PFSK-1 (cell line): ENCODE results near the gene EFEMP1.

Source experiments
- FOXP2 ChIP-seq: optimal IDR thresholded peaks from 2 replicates; pipeline ENCODE3; 2011; ENCODE audit warnings: borderline replicate concordance, control low read depth, inconsistent platforms; ENCODE audit not compliant: insufficient read depth; ENCODE audit errors: extremely low read length, extremely low read depth
- POLR2AphosphoS5 ChIP-seq: IDR thresholded peaks from 2 replicates; pipeline ENCODE4 v1.6.1; 2012; ENCODE audit warnings: low read depth, mild to moderate bottlenecking, control low read depth, low read length, moderate library complexity
- REST ChIP-seq, 2 experiments: IDR thresholded peaks; 2 replicates each; pipeline versions ENCODE4 v1.6.1 to v1.8.0; 2011 to 2012; ENCODE audit warnings: low read depth in 2 of 2, low read length in 2 of 2, control low read depth in 1 of 2, inconsistent platforms in 1 of 2, mild to moderate bottlenecking in 1 of 2, moderate library complexity in 1 of 2; ENCODE audit not compliant: insufficient read depth in 1 of 2
- SIN3A ChIP-seq: IDR thresholded peaks from 2 replicates; pipeline ENCODE4 v1.6.1; 2012; ENCODE audit warnings: mild to moderate bottlenecking, low read length, moderate library complexity, borderline replicate concordance; ENCODE audit not compliant: insufficient read depth
- TAF1 ChIP-seq: IDR thresholded peaks from 2 replicates; pipeline ENCODE4 v1.6.1; 2012; ENCODE audit warnings: low read length, control low read depth, borderline replicate concordance; ENCODE audit not compliant: insufficient read depth

The EFEMP1 gene

GRCh38 chr2:55932843-55933242 lies 9.3 kb upstream of the EFEMP1 start:
- no peak for TF ChIP-seq TAF1
- TF ChIP-seq POLR2AphosphoS5, result no peak
- TF ChIP-seq FOXP2, result no peak
- TF ChIP-seq REST (IDR thresholded peaks at IDR 0.05; ENCODE audit: insufficient read depth in 1 of 2, low read depth in 2 of 2, low read length in 2 of 2), result no peak
- TF ChIP-seq SIN3A, result no peak

- TF ChIP-seq FOXP2, result no peak
- TF ChIP-seq SIN3A, result no peak
- TF ChIP-seq TAF1, result no peak
- no peak for TF ChIP-seq POLR2AphosphoS5
- no peak for TF ChIP-seq REST (IDR thresholded peaks at IDR 0.05; ENCODE audit: insufficient read depth in 1 of 2, low read depth in 2 of 2, low read length in 2 of 2)
Measured at GRCh38 chr2:55931281-55931680, 7.7 kb upstream of the EFEMP1 start.

- TF ChIP-seq TAF1, result no peak
- no peak for TF ChIP-seq REST (IDR thresholded peaks at IDR 0.05; ENCODE audit: insufficient read depth in 1 of 2, low read depth in 2 of 2, low read length in 2 of 2)
- no peak for TF ChIP-seq SIN3A
- TF ChIP-seq POLR2AphosphoS5, result no peak
- no peak for TF ChIP-seq FOXP2
Measured at GRCh38 chr2:55929476-55929875, 5.9 kb upstream of the EFEMP1 start.

- TF ChIP-seq FOXP2 (no peak), SIN3A (no peak), TAF1 (no peak)
Measured at GRCh38 chr2:55926974-55927373, 3.4 kb upstream of the EFEMP1 start.

GRCh38 chr2:55926246-55926645 lies 2.7 kb upstream of the EFEMP1 start:
- TF ChIP-seq TAF1 (no peak), SIN3A (no peak), POLR2AphosphoS5 (no peak), FOXP2 (no peak), REST (IDR thresholded peaks at IDR 0.05; ENCODE audit: insufficient read depth in 1 of 2, low read depth in 2 of 2, low read length in 2 of 2) (no peak)

GRCh38 chr2:55923982-55924321 lies 370 bp upstream of the EFEMP1 start:
- TF ChIP-seq SIN3A (no peak), TAF1 (no peak)
